GM21526 (cell line): Measurements from ENCODE around the gene PTPRK.
"Not testable (repeated sequence)": the region's sequence is repeated elsewhere in the genome, so short reads cannot be mapped to it uniquely, and the experiment has no call there.

ENCODE experiments used
- ATAC-seq: cut with Tn5 transposase; IDR thresholded peaks from one replicate; pipeline ENCODE4 v1.9.1; 2021; ENCODE audit warnings: moderate library complexity; ENCODE audit not compliant: unreplicated experiment, low FRiP score

Gene PTPRK

DNA sequence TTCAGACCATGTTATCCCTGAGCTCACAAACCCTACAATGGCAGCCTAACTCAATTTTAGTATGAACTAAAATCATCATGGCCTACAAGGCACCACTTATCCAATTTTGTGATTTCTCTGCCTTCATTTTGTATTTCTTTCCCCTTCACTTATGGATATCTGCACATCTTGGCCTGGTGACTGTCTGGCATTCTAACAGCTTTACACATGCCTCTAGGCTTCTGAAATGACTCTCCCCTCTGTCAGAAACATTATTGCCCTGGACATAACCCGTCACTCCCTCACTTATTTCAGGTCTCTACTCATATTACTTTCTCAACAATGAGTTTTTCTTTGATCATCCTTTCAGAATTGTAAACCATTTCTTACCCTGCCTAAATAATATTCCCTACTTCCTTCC is 530.3 kb downstream of the PTPRK start:
- ATAC-seq, result no peak

DNA sequence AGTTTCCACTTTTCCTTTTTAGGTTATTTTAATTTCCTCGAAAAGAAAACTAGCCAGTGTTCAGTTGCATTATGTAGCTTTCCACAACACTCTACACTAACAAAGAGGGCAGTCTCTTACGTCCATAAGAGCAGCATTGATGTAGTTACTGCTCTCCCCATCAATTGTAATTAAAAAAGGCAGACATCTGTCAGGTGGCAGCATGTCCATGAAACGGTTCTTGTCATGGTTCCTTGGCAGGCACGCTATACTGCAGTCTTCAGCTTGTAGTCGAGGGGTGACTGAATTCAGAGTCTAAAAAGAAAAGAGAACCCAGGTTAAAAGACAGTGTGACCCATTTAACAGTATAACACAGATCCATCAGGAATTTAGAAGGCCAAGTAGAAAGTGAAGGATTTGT is 539.4 kb downstream of the PTPRK start:
- ATAC-seq, result no peak

DNA sequence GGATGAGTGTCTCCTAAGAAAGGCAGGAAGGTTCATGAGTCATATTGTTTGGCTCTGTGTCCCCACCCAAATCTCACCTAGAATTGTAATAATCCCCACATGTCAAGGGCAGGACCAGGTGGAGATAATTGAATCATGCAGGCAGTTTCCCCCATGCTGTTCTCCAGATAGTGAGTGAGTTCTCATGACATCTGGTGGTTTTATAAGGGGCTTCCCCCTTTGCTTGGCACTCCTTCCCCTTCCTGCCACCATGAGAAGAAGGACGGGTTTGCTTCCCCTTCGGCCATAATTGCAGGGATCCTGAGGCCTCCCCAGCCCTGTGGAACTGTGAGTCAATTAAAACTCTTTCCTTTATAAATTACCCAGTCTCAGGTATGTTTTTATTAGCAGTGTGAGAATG is 542.2 kb downstream of the PTPRK start:
- ATAC-seq, result not testable (repeated sequence)

DNA sequence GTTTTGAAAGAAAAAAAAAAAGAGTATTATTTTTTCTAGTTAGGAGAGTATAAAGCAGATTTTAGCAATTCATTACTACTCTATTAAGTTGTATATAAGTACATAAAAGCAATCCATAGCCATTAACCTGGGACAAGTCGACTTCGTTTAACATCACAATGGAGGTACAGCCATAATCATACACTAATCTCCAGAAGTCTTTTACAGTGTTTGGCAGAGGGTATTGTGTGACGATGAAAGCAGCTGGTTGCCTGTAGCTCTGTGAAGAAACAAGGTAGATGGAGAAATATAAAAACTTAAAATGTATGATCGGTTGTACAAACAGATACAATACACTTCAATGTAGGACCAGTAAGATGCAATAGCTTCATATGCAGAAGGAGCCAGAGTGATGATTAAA is 543.6 kb downstream of the PTPRK start:
- no peak for ATAC-seq

DNA sequence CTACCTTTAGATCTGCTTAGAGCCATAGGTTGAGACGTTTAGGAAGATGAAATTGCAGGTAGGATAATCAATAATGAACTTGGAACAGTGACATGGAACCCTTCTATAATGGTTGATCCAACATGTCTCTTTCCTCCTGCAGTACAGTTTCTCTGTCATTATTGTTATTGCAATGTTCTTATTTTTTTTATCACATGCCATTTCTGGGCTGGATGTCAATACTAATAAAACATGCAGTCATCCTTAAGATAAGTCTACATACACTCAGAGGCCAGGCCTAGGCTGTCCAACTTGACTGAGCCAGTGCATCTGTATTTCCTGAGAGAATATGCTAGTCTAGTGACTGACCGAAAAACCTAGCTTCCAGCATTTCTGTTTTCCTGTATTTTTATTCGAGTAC is 544.3 kb downstream of the PTPRK start:
- ATAC-seq, result no peak

DNA sequence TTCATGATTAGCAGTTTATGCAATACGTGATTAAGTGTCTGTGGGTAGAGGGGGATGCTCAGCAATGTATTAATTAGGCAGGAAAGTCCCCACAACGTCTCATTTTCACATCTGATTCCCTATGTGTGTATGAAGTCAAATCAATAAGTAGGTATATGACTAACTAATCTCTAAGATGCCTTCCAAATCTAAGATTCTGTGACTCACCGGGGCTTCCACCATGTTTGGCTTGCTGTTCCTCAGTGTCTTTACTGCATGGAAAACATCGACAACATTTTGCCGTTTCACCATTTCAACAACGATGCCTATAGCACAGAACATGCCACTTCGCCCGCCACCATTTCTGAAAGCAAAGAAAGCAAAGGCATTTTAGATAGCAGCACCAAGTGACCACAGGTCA is 547.6 kb downstream of the PTPRK start:
- no peak for ATAC-seq

DNA sequence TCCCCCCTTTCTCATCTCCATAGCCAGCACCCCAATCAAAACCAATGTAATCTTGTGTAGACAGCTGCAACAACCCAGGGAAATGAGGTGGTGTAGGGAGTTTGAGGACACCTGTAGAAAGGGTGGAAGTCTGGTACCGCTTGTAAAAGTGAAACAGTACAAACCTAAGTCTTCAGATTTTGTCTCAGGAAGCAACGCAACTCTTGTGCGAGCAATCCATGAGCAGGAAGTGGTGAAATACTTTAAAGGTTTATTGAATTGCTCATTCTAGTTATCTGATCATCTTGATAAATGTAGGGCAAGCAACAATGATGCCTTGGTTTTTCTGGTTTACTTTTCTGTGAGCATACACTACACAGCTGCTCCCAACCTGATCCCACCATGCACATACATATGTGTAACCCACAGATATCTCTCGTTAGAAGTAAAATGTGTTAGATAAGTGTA is 548.4 kb downstream of the PTPRK start:
- no peak for ATAC-seq

DNA sequence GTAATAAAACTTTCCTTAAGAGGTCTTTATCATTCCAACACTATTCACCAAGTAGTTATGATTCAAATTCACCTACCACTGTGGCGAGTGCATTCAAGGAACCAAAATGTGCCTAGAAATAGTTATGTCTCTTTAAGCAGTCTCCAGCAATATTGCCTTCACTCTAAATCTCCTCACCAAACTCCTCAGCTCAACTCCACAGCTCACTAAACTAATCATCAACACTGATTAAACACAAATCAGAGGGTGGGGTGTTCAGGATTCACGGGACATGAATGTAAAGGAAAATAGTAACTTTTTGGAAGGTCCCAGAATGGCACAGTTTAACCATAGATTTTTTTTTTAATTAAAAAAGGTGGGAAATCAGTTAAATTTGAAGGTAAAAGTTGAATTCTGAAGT is 549.0 kb downstream of the PTPRK start:
- no peak for ATAC-seq

DNA sequence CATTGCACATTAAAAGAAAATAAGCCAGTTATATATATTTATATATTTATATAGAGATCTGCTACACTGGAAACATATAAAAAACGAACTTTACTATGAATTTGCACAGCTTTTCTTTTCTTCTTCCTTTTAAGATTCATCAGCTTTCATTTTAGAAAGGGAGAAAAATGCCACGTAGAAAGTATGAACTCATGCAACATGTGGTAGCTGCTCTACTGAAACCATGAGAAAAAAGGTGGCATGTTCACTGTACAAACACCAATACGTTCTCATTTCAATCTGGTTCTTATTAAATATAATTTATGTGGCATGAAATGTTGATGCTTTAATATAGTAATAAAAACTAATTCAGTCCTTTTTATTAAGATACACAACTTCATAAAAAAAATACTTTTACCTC is 550.7 kb downstream of the PTPRK start:
- no peak for ATAC-seq

DNA sequence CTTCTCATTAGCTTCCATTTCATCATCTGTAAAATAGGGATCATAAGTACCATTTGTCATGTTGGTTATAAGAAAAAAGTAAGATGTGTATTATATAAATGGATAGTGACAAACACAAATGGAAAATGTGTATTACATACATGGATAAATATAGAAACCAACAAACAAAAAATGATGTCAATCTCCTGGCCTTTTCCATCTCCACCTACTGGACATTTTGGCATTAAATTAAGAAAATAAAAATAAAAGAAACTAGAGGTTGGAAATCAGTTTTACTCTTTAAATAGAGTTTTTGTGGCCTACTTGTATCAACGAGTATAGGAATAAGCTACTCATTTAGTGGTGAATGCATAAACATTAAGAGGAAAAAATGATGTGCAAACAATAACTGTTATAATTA is 552.0 kb downstream of the PTPRK start:
- ATAC-seq, result no peak

DNA sequence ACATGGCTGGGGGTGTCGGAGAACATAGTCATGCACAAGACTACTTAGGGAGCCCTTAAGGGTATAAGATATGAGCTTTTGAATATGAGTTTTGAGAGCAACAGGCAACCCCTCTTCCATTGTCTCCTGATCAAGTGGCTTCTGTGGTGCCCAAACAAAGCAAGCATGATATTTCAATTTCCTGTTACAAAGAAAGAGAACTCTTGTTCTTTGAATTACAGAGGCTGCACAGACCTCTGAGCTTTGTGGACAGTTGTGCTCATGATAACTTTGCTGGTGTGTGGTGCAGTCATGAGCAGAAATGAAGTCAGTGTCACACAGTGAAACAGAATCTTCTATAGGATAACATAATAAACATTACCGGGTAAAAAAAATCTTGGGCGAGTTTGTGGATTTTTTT is 552.7 kb downstream of the PTPRK start:
- no peak for ATAC-seq

DNA sequence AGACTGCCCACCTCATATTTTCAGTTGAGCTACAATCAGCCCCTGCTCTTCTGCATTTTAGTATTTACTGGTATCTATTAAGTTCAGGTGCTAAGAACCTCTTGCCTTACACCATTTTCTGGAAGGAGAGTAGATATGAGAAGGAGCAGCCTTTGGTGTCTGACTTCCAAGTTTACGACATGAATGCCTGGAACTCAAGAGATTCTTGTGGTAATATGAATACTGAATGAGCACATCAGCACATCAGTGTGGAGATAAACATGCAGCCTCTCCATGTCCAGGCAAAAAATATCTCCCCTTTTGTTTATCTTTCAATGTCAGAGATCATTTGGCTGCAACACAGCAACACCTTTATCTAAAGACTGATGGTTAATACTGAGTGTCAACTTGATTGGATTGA is 553.8 kb downstream of the PTPRK start:
- no peak for ATAC-seq

DNA sequence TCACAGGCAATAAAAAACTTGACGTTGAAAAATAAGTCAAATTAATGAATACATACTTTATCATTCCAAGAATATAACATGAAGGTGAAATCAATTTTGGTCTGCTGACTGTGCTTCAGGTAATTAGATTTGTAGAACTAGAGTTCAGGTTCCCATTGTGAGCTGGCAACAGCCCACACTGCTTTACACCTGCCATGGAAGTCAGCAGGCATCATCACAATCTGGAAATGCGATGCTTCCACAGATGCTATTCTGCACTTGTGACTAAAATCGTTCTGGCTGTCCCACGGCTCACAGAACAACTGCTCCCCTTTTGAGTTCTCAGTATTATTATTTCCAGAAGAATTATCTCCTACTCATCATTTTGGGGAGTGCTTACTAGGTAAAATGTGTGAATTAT is 556.9 kb downstream of the PTPRK start:
- ATAC-seq, result no peak

DNA sequence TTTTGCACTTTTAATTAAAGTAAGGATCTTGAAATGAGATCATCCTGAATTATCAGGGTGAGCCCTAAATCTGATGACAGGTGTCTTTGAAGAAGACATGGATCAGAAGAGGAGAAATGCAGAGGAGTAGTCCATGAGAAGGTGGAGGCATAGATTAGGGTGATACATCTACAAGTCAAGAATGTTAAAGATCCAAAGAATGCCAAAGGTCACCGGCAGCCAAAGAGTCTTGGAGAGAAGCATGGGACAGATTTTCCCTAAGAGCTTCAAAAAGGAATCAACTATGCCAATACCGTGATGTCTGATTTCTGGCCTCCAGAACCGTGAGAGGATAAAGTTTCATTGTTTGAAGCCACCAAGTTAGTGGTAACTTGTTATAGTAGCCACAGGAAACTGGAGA is 560.5 kb downstream of the PTPRK start:
- ATAC-seq, result no peak

DNA sequence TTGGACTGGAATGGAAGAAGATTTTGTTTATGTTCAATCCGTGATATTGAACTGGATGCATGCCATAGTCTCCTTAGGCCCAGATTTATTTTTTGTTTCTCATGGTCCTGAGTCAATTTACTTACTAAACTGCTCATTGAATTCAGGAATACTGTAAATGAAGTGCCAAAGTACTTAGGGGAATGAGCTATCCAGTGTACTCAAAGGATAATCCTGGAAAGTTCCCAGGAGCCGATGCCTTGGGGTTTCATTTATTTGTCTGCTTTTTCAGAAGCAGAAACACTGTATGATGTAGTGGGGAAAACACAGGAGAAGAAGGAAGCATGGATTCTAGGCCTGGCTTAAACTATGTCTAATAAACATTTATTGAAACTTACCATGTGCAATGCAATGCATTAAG is 563.4 kb downstream of the PTPRK start:
- no peak for ATAC-seq

DNA sequence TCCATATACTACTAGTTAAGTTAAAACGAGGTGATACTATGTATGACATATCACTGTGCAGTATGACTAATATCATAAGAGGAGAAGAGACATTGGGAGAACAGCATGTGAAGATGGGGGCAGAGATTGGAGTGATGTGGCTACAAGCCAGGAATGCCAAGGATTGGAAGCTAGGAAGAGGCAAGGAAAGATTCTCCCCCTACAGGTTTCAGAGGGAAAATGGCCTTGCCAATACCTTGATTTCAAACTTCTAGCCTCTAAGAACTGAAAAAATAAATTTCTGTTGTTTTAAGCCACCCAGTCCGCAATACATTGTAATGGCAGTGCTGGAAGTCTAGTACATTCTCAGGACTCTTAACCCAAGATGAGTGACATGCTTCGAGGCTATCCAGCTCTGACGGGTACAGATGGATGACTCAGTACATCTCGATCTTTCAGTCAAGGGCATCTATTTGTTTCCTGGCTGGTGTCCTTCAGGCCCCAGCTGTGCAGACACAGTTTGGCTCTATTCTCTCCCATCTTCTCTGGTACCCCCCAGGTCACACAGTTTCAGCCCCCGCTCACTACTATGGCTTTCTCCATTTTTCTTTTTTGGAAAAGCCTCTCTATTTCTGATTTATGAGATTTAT is 564.0 kb downstream of the PTPRK start:
- ATAC-seq, result no peak

DNA sequence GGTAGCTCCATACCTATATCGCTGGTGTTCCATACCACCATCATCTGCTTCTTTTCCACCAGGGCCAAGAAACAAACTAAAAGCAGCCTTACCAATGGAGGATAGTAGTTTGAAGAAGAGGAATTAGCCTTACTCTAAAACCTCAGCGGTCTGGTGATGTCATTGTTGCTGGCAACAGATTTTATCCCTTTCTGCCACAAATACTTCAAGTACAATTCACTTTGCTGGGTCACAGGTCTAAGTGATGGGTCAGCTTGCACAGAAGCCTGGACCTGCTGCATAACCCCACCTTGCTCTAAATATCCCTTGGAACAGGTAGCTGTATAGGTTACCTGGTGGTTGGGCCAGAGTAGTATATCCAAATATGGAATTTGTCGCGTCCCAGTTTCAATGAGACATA is 566.3 kb downstream of the PTPRK start:
- no peak for ATAC-seq

DNA sequence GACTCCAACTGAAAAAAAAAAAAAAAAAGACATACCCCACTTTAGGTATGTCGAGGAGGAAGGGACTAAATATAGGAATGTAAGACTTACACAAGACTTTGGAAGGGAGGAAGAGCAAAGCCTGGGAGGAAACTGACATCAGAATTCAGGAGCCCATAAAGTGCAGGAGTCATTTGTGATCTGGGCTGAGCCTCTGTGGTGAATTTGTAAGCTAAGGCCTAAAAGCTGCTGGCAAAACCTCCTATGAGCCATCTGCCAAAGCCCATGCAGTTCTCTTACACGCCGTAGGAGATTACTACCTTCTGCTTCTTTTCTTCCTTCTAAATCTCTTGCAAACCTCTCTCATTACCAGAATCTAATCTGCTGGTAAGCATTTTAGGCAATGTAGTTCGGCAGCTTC is 567.6 kb downstream of the PTPRK start:
- no peak for ATAC-seq

DNA sequence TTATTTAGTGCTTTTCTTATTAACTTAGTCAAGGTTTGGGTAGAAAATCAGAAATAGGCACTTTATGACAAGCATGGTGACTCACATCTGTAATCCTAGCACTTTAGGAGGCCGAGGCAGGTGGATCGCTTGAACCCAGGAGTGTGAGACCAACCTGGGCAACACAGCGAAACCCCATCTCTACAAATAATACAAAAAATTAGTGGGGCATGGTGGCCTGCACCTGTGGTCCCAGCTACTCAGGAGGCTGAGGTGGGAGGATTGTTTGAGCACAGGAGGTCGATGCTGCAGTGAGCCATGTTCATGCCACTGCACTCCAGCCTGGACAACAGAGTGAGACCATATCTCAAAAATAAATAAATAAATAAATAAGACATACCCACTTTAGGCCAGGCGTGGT is 568.2 kb downstream of the PTPRK start:
- ATAC-seq, result no peak

DNA sequence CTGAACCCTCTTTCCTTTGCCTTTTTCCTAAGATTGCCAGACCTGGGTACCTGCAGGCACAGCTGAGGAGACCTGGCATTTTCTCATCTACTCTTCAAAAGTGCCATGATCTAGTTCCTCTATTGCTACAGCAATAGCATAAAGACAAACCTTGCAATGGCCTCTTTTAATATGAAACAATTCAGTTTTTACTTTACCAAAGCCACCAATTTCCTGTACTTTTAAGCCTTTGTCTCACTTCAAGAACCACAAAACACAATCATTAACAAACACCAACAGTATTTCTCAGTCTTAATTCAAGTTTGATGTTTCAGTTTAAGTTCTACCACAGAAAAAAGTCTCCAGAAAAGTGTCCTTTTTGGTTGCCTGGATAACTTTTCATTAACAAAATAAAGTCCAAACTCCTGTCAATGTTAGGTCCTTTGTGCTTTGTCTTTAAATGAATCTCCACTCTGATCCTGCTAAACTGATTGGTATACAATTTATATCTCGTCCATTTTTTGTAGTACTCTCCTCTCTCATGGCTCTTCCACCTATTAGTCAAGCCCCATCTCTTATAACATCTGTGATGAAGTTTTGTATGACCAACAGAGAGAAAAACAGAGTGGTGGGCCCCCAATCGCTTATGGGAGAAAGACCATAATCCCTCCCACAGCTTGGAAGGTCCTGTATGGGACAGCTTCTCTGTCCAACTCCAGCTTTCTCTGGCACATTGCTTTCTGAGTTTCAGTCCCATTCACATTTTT is 569.1 kb downstream of the PTPRK start:
- ATAC-seq, result peak; percentile 43

DNA sequence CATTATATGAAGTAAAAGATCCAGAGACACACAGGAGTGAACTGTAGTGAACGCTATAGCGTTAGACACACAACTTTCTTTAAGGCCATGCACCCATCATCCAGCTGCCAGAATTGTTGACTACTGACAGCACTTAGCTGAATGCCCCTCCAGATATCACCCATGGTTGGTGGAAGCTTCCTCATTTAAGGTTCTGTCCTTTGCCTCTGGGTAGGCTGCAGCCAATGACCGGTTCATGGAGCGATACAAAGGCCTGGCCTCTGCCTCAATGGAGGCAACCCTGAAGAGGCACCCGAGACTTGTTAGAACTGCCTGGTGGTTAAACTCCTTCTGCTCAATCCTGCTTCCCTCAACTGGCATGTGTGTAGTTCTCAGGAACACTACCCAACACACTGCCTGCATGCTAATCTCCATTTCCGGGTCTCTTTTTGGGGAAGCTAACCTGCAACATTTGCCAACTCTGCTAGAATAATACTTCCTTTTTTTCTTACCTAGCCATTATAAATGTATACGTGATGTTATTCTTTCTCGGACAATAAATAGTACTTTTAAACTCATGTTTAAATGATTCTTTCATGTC is 569.7 kb downstream of the PTPRK start:
- no peak for ATAC-seq

DNA sequence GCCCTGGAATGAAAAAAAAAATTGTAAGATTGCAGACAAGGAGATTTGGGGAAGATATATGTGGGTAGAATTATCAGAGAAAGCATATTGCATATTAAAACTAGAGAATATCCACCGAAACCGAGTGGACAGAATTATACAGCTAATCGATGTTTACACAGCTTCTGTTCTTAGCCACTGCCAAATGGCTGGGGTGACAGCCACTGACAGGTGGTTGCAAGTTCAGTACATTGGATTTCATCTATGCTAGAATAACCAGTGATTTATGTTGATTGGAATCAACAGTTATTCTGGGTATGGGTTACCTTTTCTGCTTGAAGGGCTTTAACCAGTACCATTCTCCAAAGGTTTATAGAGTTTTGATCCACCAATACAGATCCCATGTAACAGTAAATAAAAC is 571.1 kb downstream of the PTPRK start:
- no peak for ATAC-seq
